ENCODE measurements around the gene CNGA2. TPM values are rescaled to one million over a fixed set of nuclear protein-coding genes. Genes with fewer than 3 reads are reported as not detected.

The CNGA2 gene
- not detected in 2 replicates for total RNA-seq

DNA sequence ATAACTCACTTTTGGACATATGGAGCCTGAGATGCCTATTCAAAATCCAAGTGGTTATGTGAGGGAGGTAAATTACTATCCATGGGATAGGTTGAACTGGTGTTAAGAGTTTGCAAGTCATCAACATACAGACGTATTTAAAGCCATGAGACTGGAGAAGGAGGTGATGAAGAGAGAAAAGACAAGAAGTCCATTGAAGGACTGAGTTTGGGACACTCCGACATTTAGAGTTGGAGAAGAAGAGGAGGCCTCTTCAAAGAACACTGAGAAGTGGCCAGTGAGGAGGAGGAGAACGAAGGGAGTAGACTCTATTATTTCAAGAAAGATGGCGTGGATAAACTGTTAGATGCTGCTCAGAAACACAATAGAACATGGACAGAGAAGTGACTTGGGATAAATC is at the start of gene CNGA2:
TSS of gene CNGA2 (plus strand) at position 301 of the 400 bp plus-strand sequence. CDS start 3,738 bp downstream, outside the sequence.

DNA sequence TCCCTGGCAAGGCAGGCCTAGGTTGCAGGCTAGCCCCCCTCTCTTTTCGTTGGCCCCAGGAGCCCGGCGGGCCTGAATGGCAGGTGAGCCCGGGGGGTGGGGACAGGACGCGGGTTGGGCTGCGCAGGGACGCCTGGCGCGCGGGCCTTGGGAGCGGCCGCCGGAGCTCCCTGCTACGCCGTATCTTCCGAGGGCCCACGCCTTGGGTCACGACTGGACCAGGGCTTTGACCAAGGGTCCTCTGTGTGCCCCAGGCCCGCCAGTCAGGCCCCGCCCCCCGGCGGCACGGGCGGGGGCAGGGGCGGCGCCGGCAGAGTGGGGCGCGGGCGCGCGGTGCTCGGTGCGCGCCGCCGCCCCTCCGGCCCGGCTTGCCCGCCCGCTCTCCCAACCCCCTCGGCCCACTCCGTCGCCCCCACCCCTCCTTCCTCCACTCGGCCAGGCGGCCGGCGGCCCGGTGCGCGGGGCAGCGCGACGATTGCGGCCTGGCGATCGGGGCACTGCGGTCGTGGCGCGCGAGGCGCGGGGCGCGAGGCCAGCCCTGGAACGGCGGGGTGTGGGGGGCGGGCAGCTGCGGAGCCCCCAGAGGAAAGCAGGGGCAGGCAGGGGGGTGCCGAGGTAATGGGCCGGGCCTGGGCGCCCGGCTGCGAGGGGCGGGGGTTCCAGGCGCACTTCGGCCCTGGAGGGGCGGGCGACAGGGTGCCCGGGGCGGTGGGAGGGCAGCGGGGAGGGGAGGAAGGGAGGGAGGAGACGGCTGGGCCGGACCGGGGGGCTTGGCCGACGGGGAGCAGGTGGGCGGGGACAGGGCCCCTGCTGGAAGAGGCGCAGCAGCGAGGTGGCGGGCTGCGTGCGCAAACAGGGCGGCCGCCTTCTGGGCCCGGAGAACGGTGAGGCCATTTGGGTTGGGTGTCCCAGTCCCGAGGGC is 39.6 kb upstream of the CNGA2 start, which contains the start of gene PRRG3:
TSS of gene PRRG3 (plus strand) at position 798 of the 922 bp plus-strand sequence. CDS start 3,357 bp downstream, outside the sequence.

GRCh38 chrX:151715752-151716151 is 18.8 kb upstream of the CNGA2 start, which contains the start of gene FATE1:
Gene FATE1 (plus strand): TSS chrX:151716035. CDS start chrX:151716120, 85 bp downstream.

Other genes starting within 250 kb of the CNGA2 start
- gene PASD1, start 171.1 kb upstream of the CNGA2 start, total RNA-seq = not detected in 2 replicates
- gene PRRG3, start 39.3 kb upstream of the CNGA2 start, total RNA-seq = 0.10 TPM in 1 of 2 replicates, not detected in the other
- 0.75 and 1.7 TPM in 2 replicates for gene FATE1, start 18.7 kb upstream of the CNGA2 start, total RNA-seq
- gene MAGEA4, start 178.1 kb downstream of the CNGA2 start, total RNA-seq = not detected in 2 replicates
- gene GABRE, start 239.9 kb downstream of the CNGA2 start, total RNA-seq = 11.2 TPM in 2 replicates

All from cardiac ventricle fibroblast (primary cell).